ENCODE data around the gene DESI2. TPM values are rescaled to one million over a fixed set of nuclear protein-coding genes. Genes with fewer than 3 reads are reported as not detected.
A peak's percentile ranks its signal among the peaks of the same experiment; 100 is the strongest.
"Not testable (repeated sequence)": the region's sequence is repeated elsewhere in the genome, so short reads cannot be mapped to it uniquely, and the experiment has no call there.

Gene DESI2
- polyA plus RNA-seq, 4 donors, result 42.7 to 51.8 (median 47.5) TPM

DNA sequence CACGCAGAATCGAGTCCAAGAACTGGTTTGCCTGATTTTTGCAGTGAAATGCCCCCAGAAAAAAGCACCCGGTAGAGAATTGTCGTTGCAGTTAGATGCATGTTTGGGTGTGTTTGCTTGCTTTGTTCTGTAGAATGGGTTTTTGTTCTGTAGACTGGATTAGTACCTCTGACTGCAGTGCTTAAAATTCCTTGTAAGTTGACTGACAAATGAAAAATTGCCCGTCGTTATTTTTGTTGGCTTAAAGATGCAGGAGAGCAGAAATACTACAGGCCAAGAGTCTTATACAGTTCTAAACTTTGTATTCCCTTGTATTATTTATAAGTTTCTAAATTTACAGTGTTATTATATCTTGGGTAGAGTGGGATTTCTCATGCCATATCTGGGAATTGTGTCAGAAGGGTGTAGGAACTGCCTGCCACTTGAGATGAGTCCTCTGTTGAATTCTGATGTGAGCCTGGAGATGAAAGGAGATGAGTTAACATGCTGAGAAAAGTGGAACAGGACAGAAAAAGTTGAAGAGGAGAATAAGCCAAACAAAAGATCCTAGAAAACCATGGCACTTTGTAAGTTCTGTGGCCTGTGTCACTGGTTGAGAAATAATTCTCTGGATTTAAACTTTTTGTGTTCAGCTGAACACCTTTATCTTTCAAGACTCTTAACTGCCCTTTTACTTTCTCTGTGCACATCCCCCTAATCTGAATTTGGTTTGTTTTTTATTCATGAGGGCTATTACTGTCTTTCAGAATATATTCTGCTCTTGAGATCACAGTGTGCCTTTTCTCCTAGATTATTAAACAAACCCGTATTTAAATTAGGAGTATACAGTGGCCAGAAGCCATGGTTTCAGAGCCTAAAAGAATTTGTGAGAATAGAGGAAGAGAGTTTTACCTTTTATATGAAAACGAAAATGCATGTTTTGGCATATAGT, 1.4 kb downstream of the DESI2 start:
- DNase-seq (ENCODE audit: low read depth in 4 of 4, low spot score in 2 of 4), result no peak

DNA sequence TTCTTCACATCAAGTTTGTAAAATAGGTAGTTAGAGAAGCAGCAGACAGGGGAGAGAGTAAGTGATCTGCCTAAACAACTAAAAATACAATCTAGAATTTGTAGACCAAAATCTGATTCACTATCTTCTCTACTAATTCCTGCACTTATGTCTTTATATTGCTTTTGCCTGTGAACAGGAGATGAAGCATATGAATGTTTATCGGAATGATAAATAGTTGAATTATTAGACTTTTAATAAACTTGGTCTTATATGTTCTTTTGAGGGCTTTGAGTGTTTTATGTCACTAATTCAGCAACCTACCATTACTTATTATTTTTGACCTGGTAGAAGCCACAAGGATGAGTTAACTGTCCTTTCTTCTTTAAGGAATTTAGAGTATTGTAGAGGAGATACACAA, 2.3 kb downstream of the DESI2 start:
- no peak for DNase-seq (ENCODE audit: low read depth in 4 of 4, low spot score in 2 of 4)

DNA sequence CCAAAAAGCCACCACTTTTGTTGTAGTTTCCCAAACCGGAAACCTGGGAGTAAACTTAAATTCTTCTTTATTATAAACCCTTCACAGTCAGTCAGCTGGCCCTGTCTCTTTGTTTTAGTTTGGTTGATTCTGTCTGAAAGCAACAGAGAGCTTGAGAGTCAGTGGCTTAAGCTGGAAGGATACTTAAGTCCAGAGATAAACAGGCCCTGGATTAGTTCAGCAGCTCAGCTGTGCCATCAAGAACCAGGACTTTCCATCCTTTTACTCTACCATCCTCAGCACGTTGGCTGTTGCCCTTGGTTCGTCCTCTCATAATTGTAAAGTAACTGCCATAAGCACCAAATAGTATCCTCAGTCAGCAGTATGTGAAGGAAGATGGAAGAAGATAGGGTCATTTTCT, 4.5 kb downstream of the DESI2 start:
- no peak for DNase-seq (ENCODE audit: low read depth in 4 of 4, low spot score in 2 of 4)

DNA sequence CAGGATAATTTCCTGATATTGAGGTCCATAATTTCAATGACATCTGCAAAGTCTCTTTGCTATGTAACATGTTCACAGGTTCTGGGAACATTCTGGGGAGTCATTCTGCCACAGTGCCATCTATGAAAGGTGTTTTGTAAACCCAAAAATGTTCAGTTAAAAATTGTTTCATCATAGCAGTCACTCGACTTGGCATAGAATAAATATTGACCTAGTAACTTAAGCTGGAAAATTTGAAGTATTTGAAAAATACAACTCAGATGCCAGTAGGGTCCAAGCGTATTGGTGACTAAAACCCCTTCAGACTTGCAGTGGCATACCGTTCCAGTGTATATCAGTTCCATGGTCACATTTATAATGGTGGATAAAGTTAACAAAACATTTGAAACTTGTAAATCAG, 6.8 kb downstream of the DESI2 start:
- no peak for DNase-seq (ENCODE audit: low read depth in 4 of 4, low spot score in 2 of 4)

DNA sequence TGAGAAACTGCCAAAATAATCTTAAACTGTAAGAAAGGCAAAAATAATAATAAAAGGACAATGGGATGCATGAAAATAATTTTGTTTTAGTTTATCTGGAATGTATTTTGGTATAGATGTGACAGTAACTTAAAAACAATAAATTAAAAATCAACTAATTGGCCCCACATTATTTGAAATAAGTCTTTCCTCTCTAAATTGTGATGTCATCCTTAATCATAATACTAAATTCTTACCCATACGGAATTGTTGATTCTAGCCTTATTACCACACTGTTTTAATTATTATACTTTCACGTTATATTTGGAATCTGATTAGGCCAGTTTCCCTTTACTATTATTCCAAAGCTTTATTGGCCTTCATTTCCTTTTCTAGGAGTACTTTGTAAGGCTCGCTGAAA, 7.7 kb downstream of the DESI2 start:
- no peak for DNase-seq (ENCODE audit: low read depth in 4 of 4, low spot score in 2 of 4)

- DNase-seq (ENCODE audit: low read depth in 4 of 4, low spot score in 2 of 4), result not testable (repeated sequence)
Measured at GRCh38 chr1:244661569-244662312, 8.8 kb downstream of the DESI2 start.

- no peak for DNase-seq (ENCODE audit: low read depth in 4 of 4, low spot score in 2 of 4)
Measured at GRCh38 chr1:244662599-244662998, 9.7 kb downstream of the DESI2 start.

- DNase-seq (ENCODE audit: low read depth in 4 of 4, low spot score in 2 of 4), result no peak
Measured at GRCh38 chr1:244664353-244664752, 11.4 kb downstream of the DESI2 start.

DNA sequence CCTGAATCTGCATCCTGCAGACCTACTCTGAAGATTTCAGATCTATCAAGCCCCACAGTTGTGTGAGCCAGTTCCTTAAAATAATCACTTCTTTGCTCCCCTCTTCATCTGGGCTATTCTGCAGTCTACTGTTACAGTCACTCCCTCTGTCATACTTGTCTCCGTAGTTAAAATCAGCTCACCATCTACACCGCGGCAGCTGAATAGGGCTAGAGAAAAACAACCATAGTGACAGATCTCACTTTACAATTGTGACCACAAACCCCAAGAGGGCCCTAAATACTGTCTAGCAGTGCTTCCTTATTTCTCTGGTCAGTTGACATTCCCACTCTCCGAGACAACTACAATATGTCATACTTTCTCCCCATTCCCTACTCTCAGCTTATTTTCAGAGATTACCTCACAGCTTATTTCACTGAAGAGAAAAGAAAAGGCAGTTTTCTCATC, 12.9 kb downstream of the DESI2 start:
- no peak for DNase-seq (ENCODE audit: low read depth in 4 of 4, low spot score in 2 of 4)

- not testable (repeated sequence) for DNase-seq (ENCODE audit: low read depth in 4 of 4, low spot score in 2 of 4)
Measured at GRCh38 chr1:244666672-244667418, 13.9 kb downstream of the DESI2 start.

DNA sequence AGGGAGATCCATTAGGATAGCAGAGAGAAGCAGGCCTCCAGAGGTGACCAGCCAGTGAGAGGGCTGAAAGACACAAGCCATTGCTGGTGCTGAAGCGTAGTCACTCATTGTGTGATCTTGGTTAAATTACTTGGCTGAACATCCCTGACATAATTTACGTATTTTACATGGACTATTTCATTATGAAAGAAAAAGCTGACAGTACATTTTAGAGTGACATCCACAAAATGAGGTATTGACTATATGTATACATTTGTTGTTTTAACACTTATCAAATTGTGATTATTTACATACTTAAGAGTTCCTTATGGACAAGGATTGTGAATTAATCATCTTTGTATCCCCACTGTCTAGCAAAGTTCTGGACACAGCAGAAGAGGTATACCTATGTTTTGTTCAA, 14.9 kb downstream of the DESI2 start:
- DNase-seq (ENCODE audit: low read depth in 4 of 4, low spot score in 2 of 4), result no peak

DNA sequence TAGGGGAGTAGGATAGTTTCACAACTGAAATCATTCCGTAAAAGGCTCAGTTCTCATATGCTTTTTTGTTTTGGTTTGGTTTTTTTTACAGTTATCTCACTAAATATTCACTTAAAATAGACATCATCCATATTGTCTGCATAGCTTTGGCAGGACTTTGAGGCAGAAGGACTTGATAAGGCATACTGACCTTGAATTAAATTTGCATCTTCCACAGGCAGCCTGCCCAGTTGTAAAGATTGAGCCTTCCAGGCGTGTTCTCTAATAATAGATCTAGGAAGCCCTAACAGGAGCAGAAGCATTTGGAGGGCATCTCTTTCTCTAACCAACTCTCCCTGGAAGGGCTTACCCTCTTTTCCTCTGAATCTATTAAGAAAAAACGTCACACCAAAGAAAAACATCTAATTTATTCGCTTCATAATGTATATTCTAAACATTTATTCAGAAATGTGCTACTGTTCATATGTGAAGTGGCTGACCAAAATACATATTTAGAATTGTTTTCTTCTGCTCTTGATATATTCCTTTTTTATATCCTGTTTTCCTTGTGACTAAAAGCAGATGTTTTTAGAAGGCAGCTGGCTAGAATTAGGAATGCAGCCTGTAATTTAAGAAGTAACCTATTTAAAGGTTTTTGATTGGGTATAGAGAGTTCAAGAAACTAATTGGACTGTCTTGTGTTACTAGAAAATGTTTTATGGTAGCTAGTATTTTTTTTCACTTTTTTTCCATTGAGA, 20.2 kb downstream of the DESI2 start:
- DNase-seq (ENCODE audit: low read depth in 4 of 4, low spot score in 2 of 4), result peak in 2 of 4 donors; percentile 44 to 50

DNA sequence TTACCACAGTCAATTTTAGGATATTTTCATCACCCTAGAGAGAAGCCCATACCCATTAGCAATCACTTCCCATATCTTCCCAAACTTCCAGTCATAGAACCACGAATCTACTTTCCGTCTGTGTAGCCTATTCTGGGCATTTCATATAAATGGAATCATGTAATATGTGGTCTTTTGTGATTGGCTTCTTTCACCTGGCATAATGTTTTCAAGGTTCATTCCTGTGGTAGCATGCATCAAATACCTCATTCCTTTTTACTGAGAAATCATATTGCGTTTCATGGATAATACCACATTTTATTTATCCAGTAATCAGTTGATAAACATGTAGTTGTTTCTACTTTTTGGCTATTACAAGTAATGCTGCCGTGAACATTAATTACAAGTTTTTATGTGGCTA, 21.5 kb downstream of the DESI2 start:
- DNase-seq (ENCODE audit: low read depth in 4 of 4, low spot score in 2 of 4), result no peak

DNA sequence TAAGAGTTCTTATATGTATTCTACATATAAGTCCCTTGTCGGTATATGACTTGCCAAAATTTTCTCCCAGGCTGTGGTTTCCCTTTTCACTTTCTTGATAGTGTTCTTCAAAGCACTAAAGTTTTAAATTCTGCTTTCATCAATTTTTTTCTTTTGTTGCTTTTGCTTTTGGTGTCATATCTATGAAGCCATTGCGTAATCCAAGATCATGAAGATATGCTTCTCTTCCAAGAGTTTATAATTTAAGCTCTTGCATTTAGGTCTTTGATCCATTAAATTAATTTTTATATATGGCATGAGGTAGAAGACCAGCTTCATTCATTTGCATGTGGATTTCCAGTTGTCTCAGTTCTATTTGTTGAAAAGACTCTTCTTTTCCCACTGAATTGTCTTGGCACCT, 22.2 kb downstream of the DESI2 start:
- DNase-seq (ENCODE audit: low read depth in 4 of 4, low spot score in 2 of 4), result no peak

GRCh38 chr1:244678697-244679096, 25.8 kb downstream of the DESI2 start:
- no peak for DNase-seq (ENCODE audit: low read depth in 4 of 4, low spot score in 2 of 4)

DNA sequence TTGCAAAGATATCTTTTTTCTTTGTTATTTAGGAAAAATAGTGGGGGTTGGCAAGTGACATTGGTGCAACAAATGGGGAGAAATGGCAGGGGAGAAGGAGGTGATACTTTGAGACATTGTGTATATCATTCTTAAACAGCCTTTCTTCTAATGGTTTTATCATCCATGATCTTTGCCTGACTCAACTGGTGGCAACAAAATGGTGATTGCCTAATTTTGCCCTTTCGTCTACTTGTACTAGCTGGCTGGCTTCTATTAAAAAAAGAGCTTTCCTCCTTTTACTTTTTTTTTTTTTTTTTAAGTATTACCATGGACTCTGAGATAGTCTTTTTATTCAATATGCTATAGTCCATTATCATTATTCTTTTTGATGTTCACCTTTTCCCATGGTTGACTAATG, 27.7 kb downstream of the DESI2 start:
- DNase-seq (ENCODE audit: low read depth in 4 of 4, low spot score in 2 of 4), result no peak

DNA sequence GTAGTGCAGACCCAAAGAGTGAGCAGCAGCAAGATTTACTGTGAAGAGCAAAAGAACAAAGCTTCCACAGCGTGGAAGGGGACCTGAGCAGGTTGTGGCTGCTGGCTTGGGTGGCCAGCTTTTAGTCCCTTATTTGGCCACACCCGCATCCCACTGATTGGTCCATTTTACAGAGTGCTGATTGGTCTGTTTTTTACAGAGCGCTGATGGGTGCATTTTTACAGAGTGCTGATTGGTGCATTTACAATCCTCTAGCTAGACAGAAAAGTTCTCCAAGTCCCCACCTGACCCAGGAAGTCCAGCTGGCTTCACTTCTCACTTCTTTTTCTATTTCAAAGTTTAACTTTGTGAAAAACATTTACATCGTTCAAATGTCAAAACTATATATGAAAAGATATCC, 29.2 kb downstream of the DESI2 start:
- not testable (repeated sequence) for DNase-seq (ENCODE audit: low read depth in 4 of 4, low spot score in 2 of 4)

DNA sequence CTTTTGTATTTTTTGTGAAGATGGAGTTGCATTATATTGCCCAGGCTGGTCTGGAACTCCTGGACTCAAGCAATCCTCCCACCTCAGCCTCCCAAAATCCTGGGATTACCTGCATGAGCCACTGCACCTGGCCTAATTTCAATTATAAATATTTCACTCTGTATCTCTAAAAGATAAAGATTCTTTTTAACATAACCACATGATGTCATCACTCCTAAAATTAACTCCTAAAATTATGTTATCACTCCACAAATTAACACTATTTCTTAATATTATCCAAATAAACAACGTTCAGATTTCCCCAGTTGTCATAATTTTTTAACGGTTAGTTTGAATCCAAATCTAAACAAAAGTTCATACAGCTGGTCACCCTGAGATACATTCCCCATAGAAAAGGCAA, 43.0 kb downstream of the DESI2 start:
- DNase-seq (ENCODE audit: low read depth in 4 of 4, low spot score in 2 of 4), result no peak

GRCh38 chr1:244699741-244700140, 46.8 kb downstream of the DESI2 start:
- no peak for DNase-seq (ENCODE audit: low read depth in 4 of 4, low spot score in 2 of 4)

DNA sequence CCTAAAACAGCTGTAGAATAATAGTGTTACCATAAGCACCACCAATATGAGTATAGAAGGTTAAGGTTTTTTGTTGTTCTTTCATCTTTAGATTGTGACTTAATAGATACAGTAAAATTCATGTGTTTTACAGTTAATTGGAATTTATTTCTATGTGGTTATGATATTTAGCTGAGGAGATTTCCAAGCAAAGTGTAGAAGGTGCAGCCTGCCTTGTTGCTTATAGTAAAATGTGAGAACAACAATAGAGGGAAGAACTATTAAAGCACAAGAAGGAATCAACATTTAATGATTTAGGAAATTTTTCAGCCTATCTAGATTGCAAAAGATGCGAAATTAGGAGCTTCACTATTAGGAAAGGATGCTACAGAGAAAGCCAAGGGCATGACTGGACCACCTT, 47.9 kb downstream of the DESI2 start:
- no peak for DNase-seq (ENCODE audit: low read depth in 4 of 4, low spot score in 2 of 4)

Measured in left renal cortex interstitium (tissue), 4 donors.